ENCODE measurements around the gene MEPCE. TPM values are rescaled to one million over a fixed set of nuclear protein-coding genes. Genes with fewer than 3 reads are reported as not detected.

Gene MEPCE
- total and polyA plus RNA-seq, 9 of the 15 experiments (the other 6 are each of a cell fraction or from before 2014, with no cell fraction given): 10.9 to 76.3 (median 44.1) TPM

GRCh38 chr7:100483090-100483721 is 53.6 kb downstream of the MEPCE start (continued):
- TF ChIP-seq, protein P1, sequence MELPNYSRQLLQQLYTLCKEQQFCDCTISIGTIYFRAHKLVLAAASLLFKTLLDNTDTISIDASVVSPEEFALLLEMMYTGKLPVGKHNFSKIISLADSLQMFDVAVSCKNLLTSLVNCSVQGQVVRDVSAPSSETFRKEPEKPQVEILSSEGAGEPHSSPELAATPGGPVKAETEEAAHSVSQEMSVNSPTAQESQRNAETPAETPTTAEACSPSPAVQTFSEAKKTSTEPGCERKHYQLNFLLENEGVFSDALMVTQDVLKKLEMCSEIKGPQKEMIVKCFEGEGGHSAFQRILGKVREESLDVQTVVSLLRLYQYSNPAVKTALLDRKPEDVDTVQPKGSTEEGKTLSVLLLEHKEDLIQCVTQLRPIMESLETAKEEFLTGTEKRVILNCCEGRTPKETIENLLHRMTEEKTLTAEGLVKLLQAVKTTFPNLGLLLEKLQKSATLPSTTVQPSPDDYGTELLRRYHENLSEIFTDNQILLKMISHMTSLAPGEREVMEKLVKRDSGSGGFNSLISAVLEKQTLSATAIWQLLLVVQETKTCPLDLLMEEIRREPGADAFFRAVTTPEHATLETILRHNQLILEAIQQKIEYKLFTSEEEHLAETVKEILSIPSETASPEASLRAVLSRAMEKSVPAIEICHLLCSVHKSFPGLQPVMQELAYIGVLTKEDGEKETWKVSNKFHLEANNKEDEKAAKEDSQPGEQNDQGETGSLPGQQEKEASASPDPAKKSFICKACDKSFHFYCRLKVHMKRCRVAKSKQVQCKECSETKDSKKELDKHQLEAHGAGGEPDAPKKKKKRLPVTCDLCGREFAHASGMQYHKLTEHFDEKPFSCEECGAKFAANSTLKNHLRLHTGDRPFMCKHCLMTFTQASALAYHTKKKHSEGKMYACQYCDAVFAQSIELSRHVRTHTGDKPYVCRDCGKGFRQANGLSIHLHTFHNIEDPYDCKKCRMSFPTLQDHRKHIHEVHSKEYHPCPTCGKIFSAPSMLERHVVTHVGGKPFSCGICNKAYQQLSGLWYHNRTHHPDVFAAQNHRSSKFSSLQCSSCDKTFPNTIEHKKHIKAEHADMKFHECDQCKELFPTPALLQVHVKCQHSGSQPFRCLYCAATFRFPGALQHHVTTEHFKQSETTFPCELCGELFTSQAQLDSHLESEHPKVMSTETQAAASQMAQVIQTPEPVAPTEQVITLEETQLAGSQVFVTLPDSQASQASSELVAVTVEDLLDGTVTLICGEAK (IDR thresholded peaks at IDR 0.05): 0 out of 2 replicates have a peak, but pooled peaks have one; percentile 45
- TF ChIP-seq, protein P1 (CRISPR knock-in tag; IDR thresholded peaks at IDR 0.05): no peak
- TF ChIP-seq PHF21A (IDR thresholded peaks at IDR 0.05; ENCODE audit: borderline replicate concordance, low read depth) (no peak), NKRF (IDR thresholded peaks at IDR 0.05; ENCODE audit: borderline replicate concordance) (peak; percentile 78; the same call in 1 of the 2 replicates), HNRNPK (IDR thresholded peaks at IDR 0.05; ENCODE audit: low read depth, low read length, poor library complexity, severe bottlenecking) (peak; percentile 32), PHTF2 (CRISPR knock-in tag; IDR thresholded peaks at IDR 0.05) (no peak), ZNF212 (CRISPR knock-in tag; IDR thresholded peaks at IDR 0.05) (no peak), XRCC4 (IDR thresholded peaks at IDR 0.05; ENCODE audit: extremely low read depth, insufficient read depth, insufficient read length) (no peak), HDAC8 (tag; IDR thresholded peaks at IDR 0.05) (peak; percentile 67; the same call in 1 of the 2 replicates), MEF2D (tag; conservative IDR thresholded peaks at IDR 0.05; ENCODE audit: low read depth) (no peak), SMARCB1 (IDR thresholded peaks at IDR 0.05; ENCODE audit: insufficient read length, low read depth) (peak; percentile 40), CBX3 (IDR thresholded peaks at IDR 0.05; ENCODE audit: borderline replicate concordance in 1 of 2, low read length in 2 of 2) (peak in 1 of 2 experiments; percentile 32; a peak in 1 of 3 replicates), FOXJ3 (CRISPR knock-in tag; IDR thresholded peaks at IDR 0.05) (no peak), SIX5 (IDR thresholded peaks at IDR 0.05; ENCODE audit: borderline replicate concordance in 1 of 2, insufficient read depth in 1 of 2, low read depth in 1 of 2, low read length in 2 of 2) (no peak), TARDBP (IDR thresholded peaks at IDR 0.05) (peak; percentile 59; the same call in 1 of the 2 replicates), CHD1 (IDR thresholded peaks at IDR 0.05; ENCODE audit: low read length) (no peak)
